ENCODE results near the gene PREX1. TPM values are rescaled to one million over a fixed set of nuclear protein-coding genes. Genes with fewer than 3 reads are reported as not detected.

PREX1 gene
- total RNA-seq, 1 experiment from 2014 or later = 9.5 TPM

DNA sequence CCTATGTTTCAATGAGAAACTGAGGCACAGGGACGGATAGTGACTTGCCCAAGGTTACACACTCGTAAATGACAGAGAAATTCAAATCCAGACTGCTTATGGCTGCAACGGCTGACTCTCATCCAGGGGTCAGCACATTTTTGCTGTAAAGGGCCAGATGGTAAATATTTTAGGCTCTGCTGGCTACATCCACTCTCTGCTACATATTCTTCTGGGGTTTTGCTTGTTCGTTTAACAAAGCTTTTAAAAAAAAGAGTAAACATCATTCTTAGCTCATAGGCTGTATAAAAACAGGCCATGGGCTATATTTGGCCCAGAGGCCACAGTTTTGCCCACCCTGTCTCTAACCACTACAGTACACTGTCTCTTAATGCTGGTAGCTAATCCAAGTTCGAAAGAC, 103.4 kb downstream of the PREX1 start:
- intact Hi-C loops (cut with micrococcal nuclease; ENCODE audit: unreplicated experiment) = no loop called here
- no peaks in the 10 kb centered on the region for H3K27me3 ChIP-seq (replicated peaks; ENCODE audit: control insufficient read depth, insufficient read depth, low read length)
- TF ChIP-seq, protein P1, sequence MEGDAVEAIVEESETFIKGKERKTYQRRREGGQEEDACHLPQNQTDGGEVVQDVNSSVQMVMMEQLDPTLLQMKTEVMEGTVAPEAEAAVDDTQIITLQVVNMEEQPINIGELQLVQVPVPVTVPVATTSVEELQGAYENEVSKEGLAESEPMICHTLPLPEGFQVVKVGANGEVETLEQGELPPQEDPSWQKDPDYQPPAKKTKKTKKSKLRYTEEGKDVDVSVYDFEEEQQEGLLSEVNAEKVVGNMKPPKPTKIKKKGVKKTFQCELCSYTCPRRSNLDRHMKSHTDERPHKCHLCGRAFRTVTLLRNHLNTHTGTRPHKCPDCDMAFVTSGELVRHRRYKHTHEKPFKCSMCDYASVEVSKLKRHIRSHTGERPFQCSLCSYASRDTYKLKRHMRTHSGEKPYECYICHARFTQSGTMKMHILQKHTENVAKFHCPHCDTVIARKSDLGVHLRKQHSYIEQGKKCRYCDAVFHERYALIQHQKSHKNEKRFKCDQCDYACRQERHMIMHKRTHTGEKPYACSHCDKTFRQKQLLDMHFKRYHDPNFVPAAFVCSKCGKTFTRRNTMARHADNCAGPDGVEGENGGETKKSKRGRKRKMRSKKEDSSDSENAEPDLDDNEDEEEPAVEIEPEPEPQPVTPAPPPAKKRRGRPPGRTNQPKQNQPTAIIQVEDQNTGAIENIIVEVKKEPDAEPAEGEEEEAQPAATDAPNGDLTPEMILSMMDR (IDR thresholded peaks at IDR 0.05; ENCODE audit: insufficient read depth in 1 of 2, low read depth in 1 of 2, low read length in 1 of 2, severe bottlenecking in 1 of 2, unreplicated experiment in 1 of 2) = no peak
- H3K4me3 Mint-ChIP-seq (ENCODE audit: unreplicated experiment) = no peak overlapping the region
- ChIA-PET POLR2A (no interaction called here), CTCF (interaction anchor here (2.4 kb wide), 1 partner anchor 67 kb away, joined by 13 read pairs; no protein-coding TSS in a partner anchor)
- DNase-seq = no peak
- H3K4me3 ChIP-seq (ENCODE audit: low read depth, low read length) = no peak overlapping the region
- H3K27ac Mint-ChIP-seq (ENCODE audit: unreplicated experiment) = no peak overlapping the region
- peaks cover 5% of the 10 kb centered on the region; the same call in 1 of the 2 replicates for H3K4me1 ChIP-seq
- no TSS peak for BruUV-seq (replicated peaks)
- H3K36me3 ChIP-seq (ENCODE audit: control insufficient read depth, insufficient read depth, low read length) = no peaks in the 10 kb centered on the region
- H3K36me3 Mint-ChIP-seq (ENCODE audit: insufficient read depth, unreplicated experiment) = no peaks in the 10 kb centered on the region
- no peaks in the 10 kb centered on the region for H3K9me3 ChIP-seq
- H3K9me3 Mint-ChIP-seq (ENCODE audit: unreplicated experiment) = no peaks in the 10 kb centered on the region
- peaks cover 8% of the 10 kb centered on the region for H3K4me1 Mint-ChIP-seq (ENCODE audit: low read depth, unreplicated experiment)
- H3K27me3 Mint-ChIP-seq (ENCODE audit: insufficient read depth, unreplicated experiment) = no peaks in the 10 kb centered on the region

DNA sequence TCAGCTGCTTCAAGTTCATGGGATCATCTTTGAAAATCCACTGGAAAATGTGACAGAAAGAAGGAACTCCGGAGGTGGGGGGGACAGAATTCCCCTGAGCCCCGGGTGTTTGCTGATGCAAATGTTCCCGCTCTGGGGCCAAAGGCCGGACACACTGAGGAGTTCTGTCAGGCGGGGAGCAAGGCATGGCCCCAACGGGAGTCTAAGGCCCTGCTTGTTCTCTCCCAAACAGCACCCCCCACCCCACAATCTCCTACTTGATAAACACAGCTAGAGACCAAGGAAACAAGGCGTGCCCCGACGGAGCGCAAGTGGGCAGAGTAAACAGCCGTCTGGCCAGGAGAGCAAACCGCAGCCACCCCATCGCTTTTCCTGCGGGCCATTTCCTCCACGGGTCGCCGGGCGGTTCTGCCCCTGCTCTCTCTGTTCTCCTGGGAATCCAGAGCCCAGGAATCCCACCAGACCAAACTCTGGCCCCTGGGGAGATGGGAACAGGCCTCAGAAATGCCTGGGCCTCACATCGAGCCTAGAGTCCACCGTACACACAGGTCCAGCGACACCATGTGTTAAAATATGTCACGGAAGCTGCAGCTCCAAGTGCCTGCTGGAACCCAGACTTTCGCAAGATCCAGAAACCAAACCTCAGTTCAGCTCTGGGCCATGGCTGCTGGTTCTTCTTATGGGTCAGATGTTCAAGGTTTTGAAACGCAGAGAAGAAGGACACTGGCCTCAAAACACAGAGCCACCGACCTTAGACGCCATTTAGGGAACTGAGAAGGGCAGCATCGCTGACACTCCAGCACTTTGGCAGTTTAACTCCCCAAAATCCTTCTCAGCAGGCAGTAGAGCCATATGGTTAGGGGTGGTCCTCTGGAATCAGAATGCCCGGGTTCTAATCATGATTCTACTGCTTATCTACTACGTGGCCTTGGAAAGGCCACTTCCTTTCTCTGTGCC, 104.2 kb downstream of the PREX1 start:
- Histone ChIP-seq H3K4me3 (ENCODE audit: low read depth, low read length) (no peak overlapping the region), H3K36me3 (ENCODE audit: control insufficient read depth, insufficient read depth, low read length) (no peaks in the 10 kb centered on the region), H3K4me1 (peaks cover 5% of the 10 kb centered on the region; the same call in 1 of the 2 replicates), H3K27me3 (replicated peaks; ENCODE audit: control insufficient read depth, insufficient read depth, low read length) (no peaks in the 10 kb centered on the region), H3K9me3 (no peaks in the 10 kb centered on the region)
- ChIA-PET CTCF (interaction anchor here (0.5 to 2.4 kb wide), 4 partner anchors 66 to 185 kb away, joined by 4 to 13 read pairs (median 6); no protein-coding TSS in a partner anchor), POLR2A (no interaction called here)
- Mint-ChIP-seq H3K36me3 (ENCODE audit: insufficient read depth, unreplicated experiment) (no peaks in the 10 kb centered on the region), H3K4me3 (ENCODE audit: unreplicated experiment) (no peak overlapping the region), H3K9me3 (ENCODE audit: unreplicated experiment) (no peaks in the 10 kb centered on the region), H3K27me3 (ENCODE audit: insufficient read depth, unreplicated experiment) (no peaks in the 10 kb centered on the region), H3K4me1 (ENCODE audit: low read depth, unreplicated experiment) (peaks cover 8% of the 10 kb centered on the region), H3K27ac (ENCODE audit: unreplicated experiment) (no peak overlapping the region)
- BruUV-seq (replicated peaks) = no TSS peak
- intact Hi-C loops (cut with micrococcal nuclease; ENCODE audit: unreplicated experiment) = no loop called here
- DNase-seq = no peak
- TF ChIP-seq, protein P1 (IDR thresholded peaks at IDR 0.05; ENCODE audit: insufficient read depth in 1 of 2, low read depth in 1 of 2, low read length in 1 of 2, severe bottlenecking in 1 of 2, unreplicated experiment in 1 of 2) = no peak

DNA sequence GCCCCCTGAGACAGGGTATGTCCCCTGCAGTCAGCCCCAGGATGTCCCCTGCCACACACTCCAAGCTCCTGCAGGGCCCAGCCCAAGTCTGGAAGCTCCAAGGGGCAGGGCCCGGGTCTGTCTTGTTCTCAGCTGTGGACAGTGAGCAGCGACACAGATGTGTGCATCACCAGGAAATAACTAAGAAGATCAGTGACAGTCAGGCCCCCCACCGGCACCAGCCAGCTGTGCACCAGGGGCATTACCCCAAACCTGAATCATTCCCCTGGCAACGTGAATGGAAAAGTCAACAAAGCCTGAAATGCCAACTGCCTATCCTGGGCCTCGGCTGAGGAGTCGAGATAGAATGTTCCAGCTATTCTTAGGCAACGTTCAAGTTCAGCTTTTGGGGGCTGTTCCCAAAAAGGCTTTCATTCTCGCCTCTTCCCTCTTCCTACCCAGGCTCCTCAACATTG, 105.0 kb downstream of the PREX1 start:
- BruUV-seq (replicated peaks) = no TSS peak
- TF ChIP-seq, protein P1 (IDR thresholded peaks at IDR 0.05; ENCODE audit: insufficient read depth in 1 of 2, low read depth in 1 of 2, low read length in 1 of 2, severe bottlenecking in 1 of 2, unreplicated experiment in 1 of 2) = no peak
- no peaks in the 10 kb centered on the region for H3K9me3 ChIP-seq
- Mint-ChIP-seq H3K4me1 (ENCODE audit: low read depth, unreplicated experiment) (peaks cover 8% of the 10 kb centered on the region), H3K27ac (ENCODE audit: unreplicated experiment) (no peak overlapping the region), H3K4me3 (ENCODE audit: unreplicated experiment) (no peak overlapping the region), H3K9me3 (ENCODE audit: unreplicated experiment) (no peaks in the 10 kb centered on the region), H3K27me3 (ENCODE audit: insufficient read depth, unreplicated experiment) (no peaks in the 10 kb centered on the region), H3K36me3 (ENCODE audit: insufficient read depth, unreplicated experiment) (no peaks in the 10 kb centered on the region)
- peaks cover 5% of the 10 kb centered on the region; the same call in 1 of the 2 replicates for H3K4me1 ChIP-seq
- DNase-seq = no peak
- H3K36me3 ChIP-seq (ENCODE audit: control insufficient read depth, insufficient read depth, low read length) = no peaks in the 10 kb centered on the region
- H3K4me3 ChIP-seq (ENCODE audit: low read depth, low read length) = no peak overlapping the region
- ChIA-PET POLR2A (no interaction called here), CTCF (interaction anchor here (1.5 kb wide), 1 partner anchor 65 kb away, joined by 7 read pairs; no protein-coding TSS in a partner anchor)
- no peaks in the 10 kb centered on the region for H3K27me3 ChIP-seq (replicated peaks; ENCODE audit: control insufficient read depth, insufficient read depth, low read length)
- intact Hi-C loops (cut with micrococcal nuclease; ENCODE audit: unreplicated experiment) = no loop called here

Measured in Caco-2 (cell line).